Stimulated activated CD8-positive, alpha-beta memory T cell treated with anti-CD3 and anti-CD28 coated beads, Interleukin-12 subunit alpha, Interleukin-12 subunit beta, amount 100 ng/mL, for 1 hour (primary cell): Measurements from ENCODE around the gene RAB33B.
"Not testable (repeated sequence)": the region's sequence is repeated elsewhere in the genome, so short reads cannot be mapped to it uniquely, and the experiment has no call there.

Experiments
- DNase-seq: peaks from one replicate; pipeline ENCODE4 v3.0.0-alpha.2; 2020; ENCODE audit warnings: low read depth

Gene RAB33B

GRCh38 chr4:139464512-139464911 lies 10.6 kb downstream of the RAB33B start:
- DNase-seq, result not testable (repeated sequence)

GRCh38 chr4:139465922-139466321 lies 12.0 kb downstream of the RAB33B start:
- DNase-seq, result no peak

GRCh38 chr4:139468756-139469155 lies 14.8 kb downstream of the RAB33B start:
- not testable (repeated sequence) for DNase-seq

- DNase-seq, result no peak
Observed at GRCh38 chr4:139469216-139469615, 15.3 kb downstream of the RAB33B start.

- DNase-seq, result no peak
Observed at GRCh38 chr4:139469869-139470268, 15.9 kb downstream of the RAB33B start.

- no peak for DNase-seq
Observed at GRCh38 chr4:139470295-139470694, 16.4 kb downstream of the RAB33B start.

GRCh38 chr4:139470997-139471665 lies 17.2 kb downstream of the RAB33B start:
- no peak for DNase-seq

- DNase-seq, result no peak
Observed at GRCh38 chr4:139472852-139473251, 18.9 kb downstream of the RAB33B start.

GRCh38 chr4:139476363-139476762 lies 22.4 kb downstream of the RAB33B start:
- DNase-seq, result no peak

GRCh38 chr4:139481465-139481864 lies 27.5 kb downstream of the RAB33B start:
- no peak for DNase-seq

GRCh38 chr4:139483000-139483399 lies 29.1 kb downstream of the RAB33B start:
- no peak for DNase-seq

- no peak for DNase-seq
Observed at GRCh38 chr4:139484783-139485311, 30.9 kb downstream of the RAB33B start.

- DNase-seq, result no peak
Observed at GRCh38 chr4:139488442-139488841, 34.5 kb downstream of the RAB33B start.

GRCh38 chr4:139489638-139490037 lies 35.7 kb downstream of the RAB33B start:
- DNase-seq, result no peak

- no peak for DNase-seq
Observed at GRCh38 chr4:139492429-139492828, 38.5 kb downstream of the RAB33B start.

- no peak for DNase-seq
Observed at GRCh38 chr4:139493176-139493575, 39.3 kb downstream of the RAB33B start.

- DNase-seq, result no peak
Observed at GRCh38 chr4:139499186-139499585, 45.3 kb downstream of the RAB33B start.

GRCh38 chr4:139501117-139501516 lies 47.2 kb downstream of the RAB33B start:
- no peak for DNase-seq

- no peak for DNase-seq
Observed at GRCh38 chr4:139501527-139501926, 47.6 kb downstream of the RAB33B start.

GRCh38 chr4:139501927-139502899 lies 48.3 kb downstream of the RAB33B start:
- no peak for DNase-seq

- DNase-seq, result no peak
Observed at GRCh38 chr4:139503622-139504166, 49.8 kb downstream of the RAB33B start.

- DNase-seq, result no peak
Observed at GRCh38 chr4:139506774-139507173, 52.9 kb downstream of the RAB33B start.
